Small intestine (tissue), 7 donors: ENCODE measurements around the gene GALR2. TPM values are rescaled to one million over a fixed set of nuclear protein-coding genes. Genes with fewer than 3 reads are reported as not detected.

ENCODE experiments used
- DNase-seq, 2 donors: peaks; one replicate each; pipeline versions ENCODE4 v3.0.0 to v3.0.0-alpha.2; 2013
- FAIRE-seq: peaks from 2 replicates; lab custom pipeline; 2012; peaks lifted over from hg19 to GRCh38; lab: Jason Lieb, UNC
- H3K27ac ChIP-seq, 3 donors: one replicate each; pipeline ENCODE4 v1.5.1; 2013; ENCODE audit warnings: low read length in 2 of 3, mild to moderate bottlenecking in 2 of 3, control low read depth in 1 of 3, inconsistent platforms in 1 of 3, low read depth in 1 of 3, moderate library complexity in 1 of 3
- H3K27me3 ChIP-seq, 3 donors: one replicate each; pipeline ENCODE4 v1.6.1; 2013; ENCODE audit warnings: low read length in 3 of 3, inconsistent platforms in 1 of 3; ENCODE audit not compliant: control insufficient read depth in 3 of 3, insufficient read depth in 3 of 3
- H3K36me3 ChIP-seq, 3 donors: one replicate each; pipeline ENCODE4 v1.6.1; 2013; ENCODE audit warnings: low read length in 3 of 3, inconsistent platforms in 1 of 3, low read depth in 1 of 3, mild to moderate bottlenecking in 1 of 3, moderate library complexity in 1 of 3; ENCODE audit not compliant: control insufficient read depth in 3 of 3, insufficient read depth in 2 of 3
- H3K4me1 ChIP-seq, 3 donors: one replicate each; pipeline ENCODE4 v1.6.1; 2013; ENCODE audit warnings: low read length in 2 of 3, inconsistent platforms in 1 of 3, low read depth in 1 of 3, mild to moderate bottlenecking in 1 of 3, moderate library complexity in 1 of 3; ENCODE audit not compliant: control insufficient read depth in 3 of 3, insufficient read depth in 2 of 3
- H3K4me3 ChIP-seq, 3 donors: one replicate each; pipeline ENCODE4 v1.5.1; 2013; ENCODE audit warnings: low read length in 3 of 3, control low read depth in 1 of 3, inconsistent platforms in 1 of 3, low read depth in 1 of 3, mild to moderate bottlenecking in 1 of 3, moderate library complexity in 1 of 3
- H3K9me3 ChIP-seq, 2 donors: one replicate each; pipeline ENCODE4 v1.6.1; 2013; ENCODE audit warnings: low read depth in 1 of 2, low read length in 1 of 2; ENCODE audit not compliant: control insufficient read depth in 2 of 2, insufficient read depth in 1 of 2
- WGBS, 3 donors: extraction: QIAGEN DNeasy Blood & Tissue Kit; methylation state at CpG; one replicate each; pipeline ENCODE4 v1.1.7; 2013; 5-methylcytosine and 5-hydroxymethylcytosine counted together
- polyA plus RNA-seq, 4 donors: library from polyadenylated mRNA; stranded (reverse) in 3 of 4; unstranded in 1 of 4; fragments of 200-250 nt in 3 of 4; fragments of 120-200 nt in 1 of 4; gene quantifications; one replicate each; pipeline versions ENCODE4 v1.2.1 to v1.2.3, GENCODE V29; 2013
- donor health status: healthy with polysubstance abuse.
- donor health status: control.
- donor health status: control.
- donor health status: Bipolar disorder and iron deficiency.
- donor health status: healthy.

GALR2 gene
- polyA plus RNA-seq, 4 donors: 0.25 to 0.54 TPM; not detected in 2

DNA sequence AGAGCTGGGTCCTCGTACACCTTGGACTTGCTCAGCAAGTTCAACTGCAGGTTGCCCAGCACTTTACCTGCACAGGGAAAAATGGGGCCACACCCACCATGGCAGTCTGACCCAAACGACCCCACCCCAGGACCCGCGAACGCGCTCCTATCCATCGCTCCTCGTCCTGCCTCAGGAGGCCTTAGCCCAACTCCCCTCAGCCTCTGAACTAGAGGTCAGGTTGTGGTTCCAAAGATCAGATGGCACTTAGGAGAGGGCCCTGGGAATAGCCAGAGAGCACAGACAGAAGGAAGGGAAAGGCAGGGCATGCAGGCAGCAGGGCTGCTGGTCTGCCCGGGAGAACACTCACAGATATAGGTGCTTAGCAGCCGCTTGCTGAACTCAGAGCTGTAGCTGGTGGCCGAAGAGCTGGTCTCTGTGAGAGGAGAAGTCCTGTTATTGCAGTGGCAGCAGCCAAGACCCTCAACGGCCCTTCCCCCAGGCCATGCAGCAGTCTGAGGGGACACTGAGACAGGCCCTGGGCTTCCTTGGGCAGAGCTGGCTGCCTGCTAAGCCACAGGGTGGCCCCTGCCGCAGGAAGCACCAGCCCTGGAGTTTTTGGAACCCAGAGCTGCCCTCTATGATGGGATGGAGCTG lies 11.3 kb downstream of the GALR2 start:
- WGBS, 3 donors: 85 to 91% (median 89%) methylated on average over 13 of the region's 13 CpGs
- FAIRE-seq: no peak

GRCh38 chr17:76086384-76086783 lies 11.8 kb downstream of the GALR2 start:
- Histone ChIP-seq H3K4me3 (no peak overlapping the region), H3K9me3 (no peaks in the 10 kb centered on the region), H3K27ac (no peak overlapping the region), H3K4me1 (no peaks in the 10 kb centered on the region), H3K36me3 (peaks cover 9 to 100% (median 22%) of the 10 kb centered on the region in 3 donors), H3K27me3 (no peaks in the 10 kb centered on the region)
- 94 to 96% (median 95%) methylated on average over 9 of the region's 9 CpGs for WGBS, 3 donors
- no peak for FAIRE-seq
- no peak for DNase-seq

More for the DNA sequence above, 11.3 kb downstream of the GALR2 start:
- no peaks in the 10 kb centered on the region for H3K9me3 ChIP-seq
- no peak overlapping the region for H3K4me3 ChIP-seq
- H3K36me3 ChIP-seq: peaks cover 9 to 98% (median 22%) of the 10 kb centered on the region in 3 donors
- no peaks in the 10 kb centered on the region for H3K27me3 ChIP-seq
- H3K4me1 ChIP-seq: no peaks in the 10 kb centered on the region
- DNase-seq: no peak
- H3K27ac ChIP-seq: no peak overlapping the region

GRCh38 chr17:76087531-76087930 lies 12.9 kb downstream of the GALR2 start:
- H3K27ac ChIP-seq: no peak overlapping the region
- peaks cover 9 to 99% (median 22%) of the 10 kb centered on the region in 3 donors for H3K36me3 ChIP-seq
- FAIRE-seq: no peak
- 89 to 95% (median 89%) methylated on average over 11 of the region's 11 CpGs for WGBS, 3 donors
- no peaks in the 10 kb centered on the region for H3K27me3 ChIP-seq
- no peak for DNase-seq
- no peaks in the 10 kb centered on the region for H3K9me3 ChIP-seq
- H3K4me3 ChIP-seq: no peak overlapping the region
- no peaks in the 10 kb centered on the region for H3K4me1 ChIP-seq

GRCh38 chr17:76088041-76088867 lies 13.7 kb downstream of the GALR2 start:
- whole genome bisulfite sequencing, 3 donors: 87 to 95% (median 89%) methylated on average over 21 to 25 of the region's 25 CpGs
- H3K27ac ChIP-seq: no peak overlapping the region
- FAIRE-seq: no peak

DNA sequence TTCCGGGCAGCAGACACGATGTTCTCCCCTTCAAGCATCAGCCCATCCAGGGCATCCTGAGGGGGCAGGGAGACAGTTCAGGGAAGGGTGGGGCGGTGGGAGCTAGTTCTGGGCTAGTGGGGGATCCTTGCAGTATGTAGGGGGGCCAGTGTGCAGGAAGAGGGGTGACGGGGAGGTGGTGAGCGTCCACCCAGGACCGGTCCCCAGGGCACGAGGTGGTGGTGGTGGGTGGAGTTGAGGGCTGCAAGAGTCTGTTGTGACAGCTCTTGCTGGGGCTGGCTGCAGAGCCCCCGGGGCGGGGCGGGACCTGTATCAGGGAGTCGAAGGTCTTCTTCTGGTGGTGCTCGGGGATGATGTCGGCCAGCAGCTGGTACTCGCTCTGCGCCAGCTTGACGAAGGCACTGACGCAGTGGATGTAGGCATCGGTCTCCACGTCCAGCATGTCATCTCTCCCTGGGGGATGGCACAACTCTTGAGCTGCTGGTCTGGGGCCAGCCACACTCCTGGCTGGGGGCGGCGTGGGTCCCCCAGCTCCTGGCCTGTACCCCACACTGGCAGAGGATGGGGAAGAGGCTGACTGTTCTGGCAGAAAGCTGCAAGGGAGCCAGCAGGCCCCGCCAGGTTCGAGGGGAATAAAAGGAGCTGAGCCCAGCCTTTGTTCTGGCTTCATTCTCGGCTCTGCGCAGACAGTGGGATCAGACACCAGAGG lies 14.4 kb downstream of the GALR2 start:
- FAIRE-seq: no peak

More at GRCh38 chr17:76088041-76088867, 13.7 kb downstream of the GALR2 start:
- Histone ChIP-seq H3K4me1 (no peaks in the 10 kb centered on the region), H3K4me3 (no peak overlapping the region), H3K27me3 (no peaks in the 10 kb centered on the region), H3K36me3 (peaks cover 9 to 99% (median 19%) of the 10 kb centered on the region in 3 donors), H3K9me3 (no peaks in the 10 kb centered on the region)
- DNase-seq: no peak

DNA sequence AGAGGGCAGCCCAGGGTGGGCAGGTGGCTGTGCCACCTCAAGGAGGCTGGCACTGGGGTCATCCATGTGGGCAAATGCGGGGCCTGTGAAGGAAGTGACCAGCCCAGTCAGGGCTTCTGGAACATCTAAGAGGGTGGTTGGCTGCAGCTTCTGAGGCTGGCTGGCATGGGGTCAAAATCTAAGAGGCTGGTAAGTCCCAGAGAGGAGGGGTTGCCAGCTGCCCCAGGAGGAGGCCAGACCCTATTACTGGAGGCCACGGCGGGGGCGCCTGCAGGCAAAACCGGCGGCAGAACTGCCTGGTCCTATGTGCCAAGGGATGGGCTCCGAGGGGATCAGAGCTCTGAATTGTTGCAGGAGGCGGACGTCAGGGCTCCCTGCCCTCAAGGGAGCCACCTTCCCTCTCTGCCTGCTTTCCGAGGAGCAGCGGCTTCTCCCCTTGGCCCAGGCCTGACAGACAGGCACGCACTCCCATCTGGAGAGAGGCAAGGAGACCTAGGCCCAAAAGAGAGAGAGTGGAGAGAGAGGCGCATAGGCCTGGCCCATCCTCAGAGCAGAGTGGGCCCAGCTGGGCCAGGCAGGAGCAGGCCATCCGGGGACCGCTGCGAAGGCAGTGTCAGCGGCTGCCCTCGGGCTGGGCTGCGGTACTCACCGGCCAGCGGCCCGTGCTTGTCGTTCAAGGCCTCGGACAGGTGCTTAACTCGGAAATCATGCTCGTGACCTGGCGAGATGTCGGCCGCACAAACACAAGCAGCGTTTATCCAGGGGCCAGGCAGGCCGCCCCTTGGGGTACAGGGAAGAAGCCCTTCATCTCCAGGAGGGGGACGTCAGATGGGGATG lies 15.3 kb downstream of the GALR2 start:
- H3K4me3 ChIP-seq: no peak overlapping the region
- FAIRE-seq (no peak), DNase-seq (no peak)

More for the DNA sequence above, 14.4 kb downstream of the GALR2 start:
- no peak overlapping the region for H3K4me3 ChIP-seq
- WGBS, 3 donors: 95 to 97% (median 96%) methylated on average over 21 to 25 of the region's 25 CpGs
- H3K36me3 ChIP-seq: peaks cover 9 to 99% (median 19%) of the 10 kb centered on the region in 3 donors
- DNase-seq: no peak
- H3K27ac ChIP-seq: no peak overlapping the region
- H3K9me3 ChIP-seq: no peaks in the 10 kb centered on the region
- H3K4me1 ChIP-seq: no peaks in the 10 kb centered on the region
- H3K27me3 ChIP-seq: no peaks in the 10 kb centered on the region

DNA sequence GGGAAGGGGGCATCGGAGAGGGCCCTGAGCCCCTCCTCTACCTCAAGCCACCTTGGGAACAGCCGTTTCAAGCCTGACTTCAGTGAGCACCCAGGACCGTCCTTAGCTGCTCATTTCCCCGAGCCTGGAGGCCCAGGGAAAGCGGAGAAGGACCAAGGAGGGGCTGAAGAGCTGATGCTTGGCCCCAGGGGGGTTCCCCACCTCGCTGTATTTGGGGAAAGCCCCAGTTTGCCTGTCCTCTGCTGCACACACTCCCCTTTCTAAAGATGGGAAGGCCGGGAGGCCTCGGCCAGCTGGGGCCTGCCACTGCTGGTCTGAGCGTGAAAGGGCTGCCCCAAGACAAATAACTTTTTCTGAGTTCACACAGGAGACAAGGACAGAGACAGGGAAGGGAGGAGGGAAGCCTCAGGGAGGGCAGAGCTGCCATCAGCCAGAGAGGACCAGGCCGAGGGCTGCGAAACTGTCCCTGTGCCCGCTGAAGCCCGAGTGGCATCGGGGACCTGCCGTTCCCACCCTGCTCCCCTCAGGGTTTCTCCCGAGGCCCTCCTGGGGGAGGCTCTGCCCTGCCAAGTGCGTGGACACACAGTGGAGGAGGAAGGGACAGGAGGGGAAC lies 16.0 kb downstream of the GALR2 start:
- DNase-seq (no peak), FAIRE-seq (no peak)
- Histone ChIP-seq H3K4me3 (no peak overlapping the region), H3K9me3 (no peaks in the 10 kb centered on the region), H3K36me3 (peaks cover 5 to 96% (median 19%) of the 10 kb centered on the region in 3 donors), H3K27me3 (no peaks in the 10 kb centered on the region), H3K4me1 (no peaks in the 10 kb centered on the region), H3K27ac (no peak overlapping the region)
- 89 to 90% (median 90%) methylated on average over 17 of the region's 17 CpGs for WGBS, 3 donors

More for the DNA sequence above, 15.3 kb downstream of the GALR2 start:
- Histone ChIP-seq H3K27me3 (no peaks in the 10 kb centered on the region), H3K4me1 (no peaks in the 10 kb centered on the region), H3K36me3 (peaks cover 10 to 99% (median 18%) of the 10 kb centered on the region in 3 donors), H3K27ac (no peak overlapping the region), H3K9me3 (no peaks in the 10 kb centered on the region)
- WGBS, 3 donors: 90 to 96% (median 95%) methylated on average over 30 to 32 of the region's 32 CpGs
